Calu3 (cell line): ENCODE results near the gene SLC6A16. TPM values are rescaled to one million over a fixed set of nuclear protein-coding genes. Genes with fewer than 3 reads are reported as not detected.
"Not testable (repeated sequence)": the region's sequence is repeated elsewhere in the genome, so short reads cannot be mapped to it uniquely, and the experiment has no call there.

Experiments
- BruUV-seq: library from RNA; stranded (reverse); fragments of 400-500 nt; replicated peaks from 2 replicates; lab custom pipeline; 2021; lab: Mats Ljungman, UMichigan
- CTCF ChIA-PET: fragments of 300-600 bp; sonication (Branson Sonifier 250); formaldehyde crosslinking; loops from one replicate; lab custom pipeline; 2022; ENCODE audit warnings: antibody characterized with exemption; lab: Charles Lee
- DNase-seq: peaks from one replicate; pipeline ENCODE4 v3.0.0; 2022
- H3K27ac Mint-ChIP-seq: one replicate; pipeline ENCODE4 v1.8.0; 2022; ENCODE audit warnings: mixed read lengths; ENCODE audit not compliant: unreplicated experiment
- H3K27me3 Mint-ChIP-seq: one replicate; pipeline ENCODE4 v1.8.0; 2022; ENCODE audit warnings: mixed read lengths; ENCODE audit not compliant: unreplicated experiment
- H3K36me3 Mint-ChIP-seq: one replicate; pipeline ENCODE4 v1.8.0; 2022; ENCODE audit warnings: mild to moderate bottlenecking, moderate library complexity, mixed read lengths; ENCODE audit not compliant: insufficient read depth, unreplicated experiment
- H3K4me1 Mint-ChIP-seq: one replicate; pipeline ENCODE4 v1.8.0; 2022; ENCODE audit warnings: mild to moderate bottlenecking, low read depth, mixed read lengths; ENCODE audit not compliant: unreplicated experiment
- H3K4me3 Mint-ChIP-seq: one replicate; pipeline ENCODE4 v1.8.0; 2022; ENCODE audit warnings: mild to moderate bottlenecking, low read depth, moderate library complexity, mixed read lengths; ENCODE audit not compliant: unreplicated experiment
- H3K9me3 Mint-ChIP-seq: one replicate; pipeline ENCODE4 v1.8.0; 2022; ENCODE audit warnings: low read depth, mixed read lengths; ENCODE audit not compliant: unreplicated experiment
- CTCF ChIP-seq: fragments of 200-600 bp; IDR thresholded peaks from one replicate; pipeline ENCODE4 v1.8.0; 2022; ENCODE audit warnings: antibody characterized with exemption; ENCODE audit not compliant: unreplicated experiment
- intact Hi-C: fragments of 100-400 bp; cut with micrococcal nuclease; formaldehyde crosslinking; loops from one replicate; pipeline ENCODE4 v1.10.0; 2022; ENCODE audit not compliant: unreplicated experiment
- total RNA-seq: library from RNA; stranded (reverse); gene quantifications from 2 replicates; pipeline ENCODE4 v1.2.3, GENCODE V29; 2022

Gene SLC6A16
- total RNA-seq, 1 experiment from 2014 or later = not detected

- H3K4me3 Mint-ChIP-seq, BruUV-seq, H3K36me3 Mint-ChIP-seq, H3K27ac Mint-ChIP-seq, CTCF ChIA-PET, H3K9me3 Mint-ChIP-seq, H3K4me1 Mint-ChIP-seq: not testable (repeated sequence)
- H3K27me3 Mint-ChIP-seq = peaks cover 13% of the 10 kb centered on the region
- peak; percentile 57 for DNase-seq
- intact Hi-C loops = loop anchor here (1.0 kb wide), 1 partner anchor 62 kb away; no protein-coding TSS in a partner anchor
- TF ChIP-seq CTCF = peak; percentile 57
Observed at GRCh38 chr19:49266409-49266808, 58.6 kb downstream of the SLC6A16 start.

GRCh38 chr19:49264258-49264657 lies 60.7 kb downstream of the SLC6A16 start:
- Mint-ChIP-seq H3K9me3 (peaks cover 3% of the 10 kb centered on the region), H3K4me1 (no peaks in the 10 kb centered on the region), H3K27ac (no peak overlapping the region), H3K27me3 (peaks cover 7% of the 10 kb centered on the region), H3K4me3 (no peak overlapping the region), H3K36me3 (no peaks in the 10 kb centered on the region)
- no peak for DNase-seq
- intact Hi-C loops = no loop called here
- BruUV-seq = no TSS peak
- CTCF ChIA-PET = interaction anchor here (0.7 kb wide), 1 partner anchor 9 kb away, joined by 3 read pairs; no protein-coding TSS in a partner anchor
- no peak for TF ChIP-seq CTCF

GRCh38 chr19:49261602-49262001 lies 63.4 kb downstream of the SLC6A16 start:
- Mint-ChIP-seq H3K9me3 (peaks cover 9% of the 10 kb centered on the region), H3K4me1 (no peaks in the 10 kb centered on the region), H3K27me3 (no peaks in the 10 kb centered on the region), H3K36me3 (no peaks in the 10 kb centered on the region), H3K4me3 (no peak overlapping the region), H3K27ac (no peak overlapping the region)
- BruUV-seq = no TSS peak
- TF ChIP-seq CTCF = no peak
- no peak for DNase-seq
- intact Hi-C loops = no loop called here
- CTCF ChIA-PET = no interaction called here

- TF ChIP-seq CTCF = no peak
- H3K4me1 Mint-ChIP-seq = no peaks in the 10 kb centered on the region
- H3K27me3 Mint-ChIP-seq = peaks cover 18% of the 10 kb centered on the region
- CTCF ChIA-PET = no interaction called here
- H3K4me3 Mint-ChIP-seq = no peak overlapping the region
- no peak for DNase-seq
- peaks cover 9% of the 10 kb centered on the region for H3K9me3 Mint-ChIP-seq
- BruUV-seq = no TSS peak
- no peaks in the 10 kb centered on the region for H3K36me3 Mint-ChIP-seq
- no peak overlapping the region for H3K27ac Mint-ChIP-seq
- intact Hi-C loops = no loop called here
Observed at GRCh38 chr19:49256691-49257090, 68.3 kb downstream of the SLC6A16 start.
